Activated CD8-positive, alpha-beta memory T cell treated with anti-CD3 and anti-CD28 coated beads, Interleukin-2, amount 50 U/mL, for 4 hours (primary cell): Measurements from ENCODE around the gene PRX.
"Not testable (repeated sequence)": the region's sequence is repeated elsewhere in the genome, so short reads cannot be mapped to it uniquely, and the experiment has no call there.

Source experiments
- DNase-seq: peaks from one replicate; pipeline ENCODE4 v3.0.0-alpha.2; 2020

PRX gene

DNA sequence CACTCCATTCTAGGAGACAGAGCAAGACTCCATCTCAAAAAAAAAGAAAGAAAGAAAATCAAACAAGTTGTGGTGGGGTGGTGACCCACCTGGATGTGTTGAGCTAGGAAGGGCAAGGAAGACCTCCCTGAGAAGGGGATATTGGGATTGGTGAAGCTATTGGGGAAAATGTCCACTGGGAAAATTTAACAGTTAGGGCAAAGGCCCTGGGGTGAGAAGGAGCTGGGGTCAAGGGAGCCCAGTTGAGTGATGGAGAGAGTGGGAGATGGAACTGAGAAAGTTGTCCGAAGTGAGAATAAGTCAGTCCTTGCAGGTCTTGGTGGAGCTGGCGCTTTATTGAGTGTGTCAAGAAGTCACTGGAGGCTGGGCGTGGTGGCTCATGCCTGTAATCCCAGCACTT is 25.1 kb upstream of the PRX start:
- no peak for DNase-seq

DNA sequence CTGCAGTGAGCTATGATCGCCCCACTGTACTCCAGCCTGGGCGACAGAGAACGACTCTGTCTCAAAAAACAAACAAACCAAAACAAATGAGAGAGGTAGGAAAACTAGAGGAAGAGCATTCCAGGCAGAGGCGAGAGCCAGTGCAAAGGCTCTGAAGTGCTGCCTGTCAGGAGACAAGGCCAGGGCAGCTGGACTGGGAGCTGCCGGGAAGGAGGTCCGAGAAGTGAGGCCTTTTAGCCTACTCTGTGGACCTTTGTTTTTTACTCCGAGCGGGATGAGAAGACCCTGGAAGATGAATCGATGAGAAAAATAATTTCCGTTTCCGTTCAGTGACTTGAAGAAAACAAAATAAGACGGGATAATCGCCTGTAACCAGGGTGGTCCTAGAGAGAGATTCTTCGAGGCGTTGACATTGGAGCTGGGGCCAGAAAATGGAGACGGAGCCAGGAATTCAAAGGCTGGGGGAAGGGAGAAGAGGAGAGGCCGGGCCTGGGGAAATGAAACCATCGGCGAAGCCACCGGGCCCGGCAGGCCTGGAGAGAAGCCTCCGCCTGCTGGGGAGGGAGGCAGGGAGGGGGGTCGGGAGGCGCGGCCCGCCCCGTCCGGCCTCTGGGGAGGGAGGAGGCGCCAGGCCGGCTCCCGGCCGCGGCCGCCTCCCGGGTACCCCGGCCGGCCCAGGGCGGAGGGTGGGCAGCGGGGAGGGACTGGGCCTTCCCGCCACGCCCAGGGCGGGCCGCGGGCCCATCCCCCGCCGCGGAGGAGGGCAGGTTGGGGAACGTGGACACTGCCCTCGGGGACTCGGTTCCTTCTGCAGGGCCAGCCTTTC is 20.4 kb upstream of the PRX start:
- peak; percentile 46 for DNase-seq

DNA sequence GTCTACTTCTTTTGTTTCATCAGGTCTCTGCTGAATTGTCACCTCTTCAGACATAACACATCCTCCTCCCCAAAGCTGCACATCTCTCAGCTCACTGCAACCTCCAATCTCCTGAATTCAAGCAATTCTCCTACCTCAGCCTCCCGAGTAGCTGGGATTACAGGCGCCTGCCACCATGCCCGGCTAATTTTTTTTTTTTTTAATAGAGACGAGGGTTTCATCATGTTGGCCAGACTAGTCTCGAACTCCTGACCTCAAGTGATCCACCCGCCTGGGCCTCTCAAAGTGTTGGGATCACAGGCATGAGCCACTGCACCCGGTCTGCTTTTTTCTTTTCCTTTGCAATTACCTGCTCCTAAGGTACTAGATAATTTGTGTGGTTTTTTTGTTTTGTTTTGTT is 19.6 kb upstream of the PRX start:
- not testable (repeated sequence) for DNase-seq

DNA sequence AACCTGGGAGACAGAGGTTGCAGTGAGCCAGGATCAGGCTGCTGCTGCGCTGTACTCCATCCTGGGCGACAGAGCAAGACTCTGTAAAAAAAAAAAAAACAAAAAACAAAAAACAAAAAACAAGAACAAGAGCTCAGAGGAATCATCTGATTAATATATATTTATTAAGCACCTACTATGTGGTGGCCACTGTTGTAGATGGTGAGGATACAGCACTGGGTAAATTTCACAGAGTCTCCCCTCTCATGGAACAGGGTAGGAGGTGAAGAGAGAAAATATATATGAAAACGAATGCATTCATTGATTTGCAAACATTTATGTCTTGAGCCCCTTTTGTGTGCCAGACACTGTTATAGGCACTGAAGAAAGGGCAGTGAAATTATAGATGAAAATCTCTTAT is 18.5 kb upstream of the PRX start:
- no peak for DNase-seq

DNA sequence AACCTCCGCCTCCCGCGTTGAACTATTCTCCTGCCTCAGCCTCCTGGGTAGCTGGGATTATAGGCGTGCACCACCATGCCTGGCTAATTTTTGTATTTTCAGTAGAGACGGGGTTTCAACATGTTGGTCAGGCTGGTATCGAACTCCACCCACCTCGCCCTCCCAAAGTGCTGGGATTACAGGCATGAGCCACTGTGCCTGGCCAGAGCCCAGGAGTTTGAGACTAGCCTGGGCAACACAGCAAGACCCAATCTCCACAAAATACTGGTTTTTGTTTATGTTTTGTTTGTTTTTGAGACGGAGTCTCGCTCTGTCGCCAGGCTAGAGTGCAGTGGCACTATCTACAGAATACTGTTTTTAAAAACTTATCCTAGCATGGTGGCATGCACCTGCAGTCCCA is 17.1 kb upstream of the PRX start:
- not testable (repeated sequence) for DNase-seq

DNA sequence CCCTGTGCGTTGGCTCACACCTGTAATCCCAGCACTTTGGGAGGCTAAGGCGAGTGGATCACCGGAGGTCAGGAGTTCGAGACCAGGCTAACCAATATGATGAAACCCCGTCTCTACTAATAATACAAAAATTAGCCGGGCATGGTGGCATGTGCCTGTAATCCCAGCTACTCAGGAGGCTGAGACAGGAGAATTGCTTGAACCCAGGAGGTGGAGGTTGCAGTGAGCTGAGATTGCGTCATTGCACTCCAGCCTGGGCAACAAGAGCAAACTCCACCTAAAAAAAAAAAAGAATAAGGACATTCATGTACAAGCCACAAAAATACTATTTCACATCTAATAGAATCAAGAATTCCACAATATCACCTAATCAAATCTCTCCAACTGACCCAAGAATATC is 15.0 kb upstream of the PRX start:
- not testable (repeated sequence) for DNase-seq

DNA sequence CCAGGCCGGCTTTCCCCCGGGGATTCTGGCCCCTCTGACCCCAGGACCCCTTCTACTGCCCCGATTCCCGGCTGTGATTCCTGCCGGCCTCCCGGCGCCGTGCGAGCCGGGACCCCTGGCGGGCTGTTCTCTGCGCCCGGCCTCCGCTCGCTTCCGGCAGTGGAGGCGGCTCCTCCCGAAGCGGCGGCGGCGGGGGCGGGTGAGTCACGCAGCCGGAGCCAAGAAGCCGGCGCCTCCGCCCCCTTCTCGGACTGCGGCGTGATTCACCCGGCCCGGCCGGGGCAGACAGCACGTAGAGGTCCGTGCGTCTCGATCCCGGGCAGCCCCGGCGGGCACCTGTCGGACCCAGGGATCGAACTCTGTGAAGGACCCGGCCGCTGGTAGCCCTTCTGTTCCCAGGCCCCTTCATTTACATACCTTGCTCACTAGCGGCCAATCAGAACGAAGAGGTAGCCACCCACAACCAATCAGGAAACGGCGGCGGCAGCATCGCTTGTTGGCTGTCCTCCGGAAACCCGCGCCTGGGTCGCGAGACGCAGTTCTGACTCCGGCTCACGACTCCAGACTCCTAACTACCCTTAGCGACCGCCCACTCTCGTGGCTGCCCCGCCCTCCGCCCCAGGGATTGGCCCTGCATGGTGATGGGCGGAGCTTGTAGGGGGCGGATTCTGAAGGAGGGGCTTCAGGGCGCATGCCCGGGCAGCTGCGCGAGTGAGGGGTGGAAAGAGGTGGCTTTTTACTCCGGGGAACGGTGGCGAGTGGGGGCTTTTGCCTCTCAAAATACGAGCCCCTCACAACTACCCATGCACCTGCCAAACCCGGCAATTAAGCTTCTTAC is 12.5 kb upstream of the PRX start, which contains the start of gene SERTAD1:
TSS of gene SERTAD1 (minus strand) at position 543 of the 838 bp plus-strand sequence. CDS start 2,446 bp downstream, outside the sequence.
- DNase-seq = peak; percentile 100

DNA sequence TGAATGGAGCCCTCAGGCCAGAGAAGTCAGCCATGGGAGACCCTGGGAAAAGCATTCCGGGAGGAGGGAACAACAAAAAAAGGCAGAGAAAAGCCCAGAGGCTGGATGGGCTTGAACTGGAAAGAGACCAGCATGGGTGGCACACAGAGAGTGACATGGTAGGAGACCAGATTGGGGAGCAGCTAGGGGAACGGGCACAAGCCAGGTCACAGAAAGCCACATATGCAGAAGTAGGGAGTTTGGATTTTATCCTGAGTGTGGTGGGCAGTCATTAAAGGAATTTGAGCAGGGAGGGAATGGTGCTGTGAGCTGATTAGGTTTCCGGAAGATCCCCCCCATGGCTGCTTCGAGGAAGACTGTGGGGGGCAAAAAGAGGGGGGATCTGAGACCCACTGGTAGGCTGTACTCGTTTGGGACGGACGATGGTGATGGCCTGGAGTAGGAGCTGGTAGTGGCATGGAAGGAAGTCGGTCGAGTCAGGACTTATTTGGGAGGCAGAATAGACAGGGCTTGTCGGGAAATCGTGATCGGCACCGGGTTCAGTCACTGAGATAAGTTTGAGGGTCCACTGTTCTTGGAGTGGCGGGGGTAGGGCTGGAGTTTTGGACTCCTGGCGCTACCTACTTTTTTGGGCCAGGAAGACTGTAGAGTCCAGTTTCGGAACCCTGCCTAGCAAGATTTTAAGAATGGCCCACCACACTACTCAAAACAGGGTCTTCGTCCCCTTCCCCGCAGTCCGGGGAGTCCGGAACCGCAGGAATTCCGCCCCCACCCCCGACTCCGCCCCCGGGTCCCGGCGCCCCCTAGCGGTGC is 11.7 kb upstream of the PRX start:
- DNase-seq = no peak

DNA sequence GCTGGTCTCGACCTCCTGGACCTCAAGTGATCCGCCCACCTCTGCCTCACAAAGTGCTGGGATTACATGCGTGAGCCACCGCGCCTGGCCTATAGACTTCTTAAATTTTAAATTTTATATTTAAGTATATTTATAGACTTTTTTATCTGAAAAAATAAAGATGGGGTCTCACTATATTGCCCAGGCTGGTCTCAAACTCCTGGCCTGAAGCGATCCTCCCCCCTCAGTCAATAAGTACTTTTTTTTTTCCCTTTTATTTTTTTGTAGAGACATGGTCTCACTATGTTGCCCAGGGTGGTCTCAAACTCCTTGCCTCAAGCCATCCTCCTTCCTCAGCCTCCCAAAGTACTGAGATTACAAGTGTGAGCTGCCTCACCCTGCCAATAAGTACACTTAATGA is 10.8 kb upstream of the PRX start:
- no peak for DNase-seq

DNA sequence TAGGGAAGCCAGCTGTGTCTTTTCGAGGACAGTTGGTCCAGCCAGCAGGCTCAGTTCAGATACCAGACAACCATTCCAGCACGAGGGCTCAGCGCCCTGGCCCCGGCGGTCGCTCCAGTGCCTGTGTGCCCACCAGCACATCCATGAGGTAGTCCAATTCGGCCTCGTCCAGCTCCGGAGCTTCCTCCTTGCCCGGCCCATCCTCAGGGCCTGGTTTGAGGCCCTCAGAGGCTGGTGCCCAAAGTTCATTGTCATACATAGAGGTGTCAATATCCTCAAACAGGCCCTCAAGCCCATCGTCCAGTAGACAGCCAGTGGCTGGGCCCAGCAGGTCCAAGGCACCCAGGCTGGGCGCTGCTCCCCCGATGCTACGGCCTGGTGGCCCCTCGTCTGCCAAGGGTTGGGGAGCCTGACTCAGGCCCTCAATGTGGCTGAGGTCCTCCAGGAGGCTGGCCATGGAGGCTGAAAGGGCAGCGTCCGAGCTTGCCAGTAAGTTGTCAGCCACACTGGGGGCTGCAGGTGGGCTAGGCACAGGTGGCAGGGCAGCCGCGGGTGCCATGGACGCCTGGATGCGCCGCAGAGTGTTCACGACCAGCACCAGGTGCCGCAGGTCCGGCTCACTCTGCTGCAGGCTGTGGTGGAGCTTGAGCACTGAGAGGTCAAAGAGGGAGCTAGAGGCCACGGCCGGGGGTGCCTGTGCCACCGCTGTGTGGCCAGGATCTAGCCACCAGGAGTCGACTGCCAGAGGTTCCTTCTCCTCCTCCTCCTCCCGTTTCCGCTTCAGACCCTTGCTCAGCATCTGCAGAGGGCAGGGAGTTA is 9.8 kb upstream of the PRX start:
- no peak for DNase-seq

DNA sequence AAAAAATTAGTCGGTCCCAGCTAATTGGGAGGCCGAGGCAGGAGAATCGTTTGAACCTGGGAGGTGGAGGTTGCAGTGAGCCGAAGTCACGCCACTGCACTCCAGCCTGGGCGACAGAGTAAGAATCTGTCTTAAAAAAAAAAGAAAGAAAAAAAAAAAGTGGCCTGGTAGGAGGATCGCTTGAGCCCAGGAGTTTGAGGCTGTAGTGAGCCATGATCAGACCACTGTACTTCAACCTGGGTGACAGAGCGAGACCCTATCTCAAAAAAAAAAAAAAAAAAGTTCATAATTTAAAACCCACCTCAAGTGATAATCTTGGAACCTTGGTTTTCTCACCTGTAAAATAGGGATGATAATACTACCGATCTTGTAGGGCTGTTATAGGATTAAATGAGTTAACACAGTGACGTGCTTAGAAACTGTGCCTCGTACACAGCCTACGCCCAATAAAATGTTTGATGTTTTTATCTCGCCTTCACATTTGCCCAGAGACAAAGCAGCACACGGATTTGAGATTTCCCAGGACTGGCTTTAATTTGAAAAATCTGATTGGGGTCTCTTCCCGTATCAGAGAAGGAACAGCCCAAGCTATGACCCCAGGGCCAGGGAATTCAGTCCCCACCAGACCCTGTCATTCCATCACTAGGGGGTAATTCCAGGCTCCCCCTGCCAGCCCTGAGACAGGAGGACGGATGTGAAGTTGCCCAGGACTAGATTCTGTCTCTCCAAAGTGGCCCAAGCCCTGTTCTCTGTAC is 9.0 kb upstream of the PRX start:
- DNase-seq = no peak

DNA sequence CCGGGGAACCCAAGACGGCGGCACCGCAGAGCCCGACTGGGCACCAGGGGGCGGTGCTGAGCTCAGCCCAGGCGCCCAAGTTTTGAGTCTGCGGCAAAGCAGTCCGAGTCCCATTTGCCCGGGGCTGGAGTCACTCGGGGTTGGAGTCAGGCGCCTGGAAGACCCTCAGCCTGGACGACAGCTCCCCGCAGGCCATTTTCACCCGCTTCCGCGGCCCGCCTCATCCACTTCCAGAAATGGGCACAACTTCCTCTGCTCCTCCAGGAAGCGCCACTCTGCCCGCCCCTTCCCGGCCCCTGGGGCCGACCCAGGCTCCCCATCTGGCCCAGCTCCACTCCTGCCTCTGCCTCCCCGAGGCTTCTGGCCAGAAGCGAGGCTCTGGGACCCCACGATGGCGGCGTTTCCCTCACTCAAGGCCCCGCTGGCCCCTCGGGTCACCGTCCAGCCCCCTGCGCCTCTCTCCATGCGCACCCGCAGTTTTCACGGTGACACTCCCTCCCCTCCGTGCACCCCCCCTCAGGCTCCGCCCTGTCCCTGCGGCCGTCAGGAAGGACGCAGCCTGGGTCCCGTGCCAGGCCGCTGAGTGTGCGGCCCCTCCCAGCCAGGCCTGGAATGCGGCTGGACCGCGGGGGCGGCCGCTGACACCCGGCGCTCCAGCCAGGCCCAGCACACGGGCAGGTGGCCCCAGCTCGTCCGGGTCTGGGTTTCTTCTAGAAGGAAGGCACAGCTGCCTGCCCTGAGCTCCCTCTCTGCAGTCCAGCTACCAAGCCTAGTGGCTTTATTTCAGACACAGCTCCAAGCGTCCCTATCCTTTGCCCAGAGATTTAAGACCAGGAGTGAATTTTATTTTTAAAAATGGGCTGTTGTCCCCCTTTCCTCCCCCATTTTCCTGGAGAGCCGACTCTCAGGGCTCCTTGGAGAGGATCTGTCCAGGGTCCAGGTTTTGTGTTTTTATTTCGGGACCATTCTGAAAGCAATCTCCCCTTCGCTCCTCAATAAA is 7.9 kb upstream of the PRX start:
- peak; percentile 73 for DNase-seq

DNA sequence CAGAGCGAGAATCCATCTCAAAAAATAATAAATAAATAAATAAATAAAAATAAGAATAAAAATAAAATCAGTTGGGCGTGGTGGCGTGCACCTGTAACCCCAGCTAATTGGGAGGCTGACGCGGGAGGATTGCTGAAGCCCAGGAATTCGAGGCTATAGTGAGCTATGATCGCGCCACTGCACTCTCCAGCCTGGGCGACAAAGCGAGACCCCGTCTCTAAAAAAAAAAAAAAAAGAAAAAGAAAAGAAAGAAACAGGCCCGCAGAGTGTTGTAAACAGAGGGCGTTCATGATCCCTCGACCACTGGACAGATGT is 7.2 kb upstream of the PRX start:
- DNase-seq = no peak

DNA sequence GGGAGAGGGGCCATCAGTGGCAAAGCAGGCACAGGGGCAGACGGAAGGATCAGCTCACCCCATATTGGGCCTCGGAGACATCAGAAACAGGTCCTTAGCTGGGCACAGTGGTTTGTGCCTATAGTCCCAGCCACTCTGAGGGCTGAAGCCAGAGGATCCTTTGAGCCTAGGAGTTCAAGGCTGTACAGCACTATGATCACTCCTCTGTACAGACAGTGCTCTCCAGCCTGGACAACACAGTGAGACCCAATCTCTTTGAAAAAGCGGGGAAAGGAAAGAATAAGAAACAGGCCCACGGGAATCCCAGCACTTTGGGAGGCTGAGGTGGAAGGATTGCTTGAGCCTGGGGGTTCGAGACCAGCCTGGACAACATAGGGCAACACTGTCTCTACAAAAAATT is 6.6 kb upstream of the PRX start:
- no peak for DNase-seq

DNA sequence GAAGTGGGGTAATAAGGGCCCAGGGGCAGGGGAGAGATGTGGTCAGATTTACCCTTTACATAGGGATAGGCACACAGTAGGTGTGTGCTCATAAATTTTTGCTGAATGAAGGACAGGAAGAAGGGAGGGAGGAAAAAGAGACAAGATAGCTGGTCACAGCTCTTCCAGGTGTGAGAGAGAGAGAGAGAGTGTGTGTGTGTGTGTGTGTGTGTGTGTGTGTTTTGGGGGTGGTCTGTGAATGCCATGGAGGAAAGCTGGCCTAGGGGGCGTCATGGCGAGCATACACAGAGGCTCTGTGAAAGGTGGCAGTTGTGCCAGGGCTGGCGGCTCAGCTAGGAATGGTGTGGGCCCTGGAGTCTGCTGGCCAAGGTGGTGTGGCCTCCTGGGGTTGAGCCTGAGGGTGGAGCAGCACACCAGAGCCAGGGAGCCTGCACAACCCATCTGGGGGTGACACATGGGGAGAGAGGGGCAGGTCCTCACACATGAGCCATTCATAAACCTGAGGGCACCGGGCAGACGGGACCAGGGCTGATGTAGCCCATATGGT is 6.0 kb upstream of the PRX start:
- no peak for DNase-seq

DNA sequence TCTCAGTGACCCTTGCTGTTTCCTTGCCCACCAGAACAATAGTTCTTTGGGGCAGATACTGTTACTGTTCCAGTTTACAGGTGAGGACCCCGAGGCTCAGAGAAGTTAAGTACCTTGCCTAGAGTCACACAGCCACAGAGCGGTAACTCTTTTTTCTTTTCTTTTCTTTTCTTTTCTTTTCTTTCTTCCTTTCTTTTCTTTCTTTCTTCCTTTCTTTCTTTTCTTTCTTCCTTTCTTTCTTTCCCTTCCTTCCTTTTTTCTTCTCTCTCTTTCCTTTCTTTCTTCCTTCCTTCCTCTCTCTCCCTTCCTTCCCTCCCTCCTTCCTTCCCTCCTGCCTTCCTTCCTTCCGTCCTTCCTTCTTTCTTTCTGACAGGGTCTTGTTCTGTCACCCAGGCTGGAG is 4.9 kb upstream of the PRX start:
- no peak for DNase-seq

DNA sequence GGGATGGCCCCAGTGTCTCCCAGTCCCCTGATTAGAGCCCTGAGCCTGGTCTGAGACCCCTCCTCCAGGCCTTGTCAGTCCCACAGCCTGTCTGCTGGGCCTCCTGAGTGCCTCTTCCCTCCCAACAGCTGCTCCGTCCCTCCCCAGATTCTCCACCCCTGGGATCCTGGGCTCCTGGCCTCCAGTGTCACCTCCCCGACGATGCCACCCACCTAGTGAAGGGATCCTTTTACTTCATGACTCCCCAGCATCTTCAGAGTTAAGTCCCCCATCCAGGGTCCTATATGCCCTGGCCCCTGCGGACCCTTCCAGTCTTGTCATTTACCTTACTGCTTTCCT is 4.4 kb upstream of the PRX start:
- no peak for DNase-seq

DNA sequence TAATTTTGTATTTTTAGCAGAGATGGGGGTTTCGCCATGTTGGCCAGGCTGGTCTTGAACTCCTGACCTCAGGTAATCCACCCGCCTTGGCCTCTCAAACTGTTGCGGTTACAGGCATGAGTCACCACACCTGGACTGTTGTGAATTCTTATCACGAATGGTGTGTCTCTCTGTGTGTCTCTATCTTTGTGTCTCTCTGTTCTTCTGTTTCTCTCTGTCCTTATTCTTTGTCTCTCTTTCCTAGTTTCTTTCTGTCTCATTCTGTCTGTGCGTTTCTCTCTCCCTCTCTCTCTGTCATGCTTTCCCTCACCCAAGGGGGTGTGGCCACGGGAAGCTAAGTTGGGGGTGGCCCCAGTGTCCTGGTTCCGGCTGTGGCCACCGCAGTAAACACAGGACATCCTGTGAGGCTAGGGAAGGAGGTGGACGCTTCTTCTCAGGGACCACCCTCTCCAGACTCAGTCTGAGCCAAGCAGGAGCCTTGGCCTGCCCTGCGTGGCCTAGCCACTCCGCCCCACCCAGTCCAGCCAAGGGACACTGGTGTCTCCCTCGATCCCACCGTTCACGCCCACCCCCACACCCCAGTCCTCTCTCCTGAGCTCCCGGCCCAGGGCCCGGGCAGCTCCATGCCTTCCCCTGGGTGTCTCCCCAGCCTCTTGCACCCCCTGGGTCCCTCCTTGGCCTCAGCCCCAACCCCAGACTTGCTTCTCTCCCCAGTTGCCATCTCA is 3.9 kb upstream of the PRX start:
- no peak for DNase-seq

DNA sequence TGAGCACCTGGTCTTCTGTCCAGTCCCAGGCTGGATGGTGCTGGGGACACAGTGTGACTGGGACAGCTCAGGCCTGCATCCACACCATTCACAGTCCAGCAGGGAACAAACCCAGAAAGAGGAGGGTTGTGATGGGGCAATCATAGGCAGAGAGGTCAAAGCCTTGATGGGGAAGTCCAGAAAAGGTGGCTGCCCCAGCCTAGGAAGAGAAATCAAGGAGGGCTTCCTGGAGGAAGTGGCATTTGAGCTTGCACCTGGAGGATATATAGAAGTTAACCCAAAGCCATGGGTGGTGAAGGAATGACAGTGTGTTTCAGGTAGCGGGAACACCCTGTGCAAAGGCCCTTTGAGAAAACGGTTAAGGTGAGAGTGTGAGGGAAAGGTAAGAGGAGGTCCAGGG is 2.6 kb upstream of the PRX start:
- no peak for DNase-seq
